Activated CD4-positive, CD25-positive, alpha-beta regulatory T cell (primary cell): Measurements from ENCODE around the gene FA2H.
"Not testable (repeated sequence)": the region's sequence is repeated elsewhere in the genome, so short reads cannot be mapped to it uniquely, and the experiment has no call there.

Experiments used
- DNase-seq, 4 experiments: peaks; one replicate each; lab custom pipeline; 2025; lab: John Stamatoyannopoulos, UW

The FA2H gene

DNA sequence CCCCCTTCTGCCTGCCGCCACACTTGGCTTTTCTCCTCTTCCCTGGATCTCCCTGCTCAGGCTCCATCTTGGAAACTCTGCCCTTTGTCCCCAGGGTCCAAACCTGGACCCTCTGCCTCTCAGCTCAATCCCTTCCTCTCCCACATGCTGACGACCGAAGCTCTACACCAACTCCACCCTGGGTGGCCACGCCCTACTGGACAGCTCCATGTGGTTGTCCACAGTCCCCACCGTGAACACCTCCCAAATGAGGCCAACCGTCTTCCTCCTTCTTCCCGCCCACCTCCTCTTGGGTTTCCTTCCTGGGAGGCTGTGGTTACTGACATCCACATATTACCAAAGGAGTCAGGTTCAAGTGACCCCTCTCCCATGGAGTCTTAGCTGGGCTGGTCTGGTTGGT, 51.4 kb downstream of the FA2H start:
- DNase-seq: no peak

DNA sequence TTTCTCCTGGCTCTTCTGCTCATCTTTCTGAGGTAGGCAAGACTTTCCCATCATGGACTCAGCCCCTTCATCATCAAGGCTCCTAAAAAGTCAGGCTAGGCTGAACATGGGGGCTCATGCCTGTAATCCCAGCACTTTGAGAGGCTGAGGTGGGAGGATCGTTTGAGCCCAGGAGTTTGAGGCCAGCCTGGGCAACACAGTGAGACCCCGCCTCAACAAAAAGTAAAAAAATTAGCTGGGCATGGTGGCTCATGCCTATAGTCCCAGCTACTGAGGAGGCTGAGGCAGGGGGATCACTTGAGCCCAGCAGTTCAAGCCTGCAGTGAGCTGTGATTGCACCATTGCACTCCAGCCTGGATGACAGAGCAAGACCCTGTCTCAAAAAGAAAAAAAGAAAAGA, 52.5 kb downstream of the FA2H start:
- DNase-seq: not testable (repeated sequence)

DNA sequence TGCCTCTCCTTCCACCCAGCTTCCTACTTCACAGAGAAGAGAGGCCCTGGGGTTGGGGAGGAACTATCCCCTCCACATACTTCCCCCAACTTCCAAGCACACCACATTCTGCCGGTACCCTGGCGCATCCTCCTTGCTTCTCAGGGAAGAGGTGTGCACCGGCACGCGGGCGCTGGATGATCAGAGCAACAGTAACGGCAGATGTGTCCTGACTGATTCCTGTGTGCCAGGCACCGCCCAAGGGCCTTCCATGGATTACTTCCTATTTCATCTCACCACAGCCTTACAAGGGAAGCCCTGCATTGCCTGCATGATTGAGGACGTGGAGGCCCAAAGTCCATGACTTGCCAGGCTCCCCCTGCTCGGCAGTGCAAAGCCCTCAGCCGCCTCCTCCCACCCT, 52.9 kb downstream of the FA2H start:
- DNase-seq: no peak

DNA sequence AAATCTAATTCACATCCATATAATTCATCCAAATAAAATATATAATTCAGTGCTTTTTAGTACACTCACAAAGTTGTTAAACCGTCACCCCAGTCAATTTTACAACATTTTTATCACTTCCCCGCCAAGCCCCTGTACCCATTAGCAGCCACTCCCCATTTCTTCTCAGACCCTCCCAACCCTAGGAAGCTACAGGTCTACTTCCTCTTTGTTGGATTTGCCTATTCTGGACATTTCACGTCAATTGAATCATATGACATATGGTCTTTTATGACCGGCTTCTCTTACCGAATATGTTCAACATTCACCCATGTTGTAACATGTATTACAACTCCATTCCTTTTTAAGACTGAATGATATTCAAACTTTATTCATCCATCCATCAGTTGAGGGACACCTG, 54.0 kb downstream of the FA2H start:
- no peak for DNase-seq

DNA sequence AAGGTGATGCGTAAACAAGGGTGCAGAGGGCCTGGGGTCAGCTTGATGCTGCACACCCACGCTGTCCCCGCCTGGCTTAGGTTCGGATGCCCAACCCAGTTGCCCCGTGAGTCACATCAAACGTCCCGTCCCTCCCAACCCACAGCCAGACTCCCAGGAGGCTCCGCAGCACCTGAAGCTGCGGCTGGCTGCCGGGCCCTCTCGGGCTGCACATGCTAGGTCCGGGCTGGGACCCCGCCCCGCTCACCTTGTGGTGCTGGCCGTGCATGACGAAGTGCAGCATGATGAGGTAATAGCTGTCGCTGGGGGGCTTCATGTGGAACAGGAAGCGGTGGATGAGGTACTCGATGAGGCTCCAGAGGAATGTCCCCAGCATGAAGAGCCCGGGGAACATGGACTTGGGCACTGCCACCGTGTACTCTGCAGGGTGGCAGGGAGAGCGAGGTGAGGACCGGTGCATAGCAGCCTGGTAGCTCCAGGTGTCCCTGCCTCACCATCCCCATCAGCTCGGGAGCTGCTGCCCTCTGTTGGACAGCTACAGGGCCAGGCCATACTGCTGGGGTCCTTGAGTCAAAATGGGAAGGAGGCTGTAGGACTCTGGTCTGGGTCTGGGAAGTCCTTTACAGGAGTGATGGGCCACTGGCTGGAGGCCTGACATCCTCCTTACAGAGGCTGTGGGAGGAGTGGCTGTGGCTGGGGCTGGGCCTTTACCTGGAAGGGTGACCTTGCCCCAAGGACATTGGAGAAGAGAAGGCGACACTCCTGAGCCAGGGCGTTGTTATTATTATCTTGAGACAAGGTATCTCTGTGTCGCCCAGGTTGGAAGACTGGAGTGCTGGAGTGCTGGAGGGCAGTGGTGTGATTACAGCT, 55.6 kb downstream of the FA2H start:
- DNase-seq: no peak

DNA sequence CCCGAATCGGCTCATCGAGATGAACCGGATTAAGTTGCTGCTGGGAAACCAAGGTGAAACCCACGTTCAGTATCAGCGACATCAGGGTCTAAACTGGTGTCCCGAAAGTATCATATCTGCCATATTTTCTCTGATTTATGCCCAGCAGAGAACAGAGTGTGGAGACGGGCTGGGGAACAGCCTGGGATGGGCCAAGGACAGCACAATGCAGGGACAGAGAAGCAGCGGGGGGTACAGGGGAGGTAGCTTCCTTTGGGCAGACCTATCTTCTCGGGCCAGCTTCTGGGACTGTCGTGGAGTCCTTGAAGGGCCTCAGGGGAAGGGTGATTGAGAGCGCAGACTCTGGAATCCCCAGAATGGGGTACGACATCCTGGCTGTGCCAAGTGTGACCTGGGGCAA, 56.5 kb downstream of the FA2H start:
- DNase-seq: no peak

DNA sequence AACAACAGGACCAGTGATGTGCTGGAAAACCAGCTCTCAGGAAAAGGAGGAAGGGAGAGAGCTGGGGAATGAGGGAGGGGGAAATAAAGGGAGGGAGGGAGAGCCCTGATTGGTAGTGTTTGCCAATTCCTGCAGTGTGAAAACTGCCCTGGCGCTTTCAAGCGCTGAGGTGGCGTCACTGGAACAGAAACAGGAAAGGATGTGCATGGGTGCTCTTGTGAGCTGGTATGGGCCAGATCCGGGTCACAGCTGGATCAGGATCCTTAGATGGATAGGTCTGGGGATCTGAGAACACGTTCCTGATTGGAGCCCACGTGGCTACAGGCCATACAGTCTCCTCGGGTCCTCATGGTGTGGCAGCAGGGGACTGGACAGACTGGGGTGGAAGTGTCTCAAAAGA, 57.3 kb downstream of the FA2H start:
- DNase-seq: no peak

DNA sequence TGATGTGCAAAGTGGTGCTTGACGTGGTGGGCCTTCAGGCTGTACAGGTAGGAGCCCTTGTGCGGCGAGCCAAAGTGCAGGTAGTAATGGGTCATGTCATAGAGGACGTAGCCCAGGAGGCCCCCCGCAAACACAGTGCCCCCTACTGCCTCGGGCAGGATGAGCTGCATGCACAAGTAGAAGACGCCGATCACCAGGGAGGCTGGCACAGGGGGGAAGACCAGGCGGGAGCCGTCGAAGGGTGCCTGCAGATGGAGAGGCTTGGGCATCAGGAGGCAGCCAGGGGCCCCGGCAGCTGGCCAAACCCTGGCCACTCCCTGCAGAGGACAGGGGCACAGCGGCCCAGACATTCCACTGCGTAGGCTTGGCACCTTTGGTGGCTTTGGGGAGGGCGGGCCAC, 58.3 kb downstream of the FA2H start:
- DNase-seq: no peak

DNA sequence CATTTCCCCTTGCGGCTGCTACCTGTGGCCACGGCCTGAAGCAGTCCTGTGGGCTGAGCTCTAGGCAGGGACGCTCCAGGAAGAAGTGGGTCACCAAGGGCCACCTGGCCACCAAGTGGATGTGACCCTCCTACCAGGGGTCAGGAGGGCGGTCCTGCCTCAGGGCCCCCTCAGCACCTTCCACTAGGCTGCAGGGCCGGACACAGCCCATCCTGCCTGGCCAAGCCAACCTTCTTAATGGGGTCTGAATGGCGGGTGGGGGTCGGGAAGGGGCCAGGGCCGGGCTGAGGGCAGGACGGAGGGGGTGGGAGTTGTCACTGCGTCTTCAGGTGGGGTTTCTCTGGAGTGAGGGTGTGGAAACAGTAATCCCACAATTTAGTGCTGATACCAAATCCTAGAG, 60.7 kb downstream of the FA2H start:
- DNase-seq: no peak

DNA sequence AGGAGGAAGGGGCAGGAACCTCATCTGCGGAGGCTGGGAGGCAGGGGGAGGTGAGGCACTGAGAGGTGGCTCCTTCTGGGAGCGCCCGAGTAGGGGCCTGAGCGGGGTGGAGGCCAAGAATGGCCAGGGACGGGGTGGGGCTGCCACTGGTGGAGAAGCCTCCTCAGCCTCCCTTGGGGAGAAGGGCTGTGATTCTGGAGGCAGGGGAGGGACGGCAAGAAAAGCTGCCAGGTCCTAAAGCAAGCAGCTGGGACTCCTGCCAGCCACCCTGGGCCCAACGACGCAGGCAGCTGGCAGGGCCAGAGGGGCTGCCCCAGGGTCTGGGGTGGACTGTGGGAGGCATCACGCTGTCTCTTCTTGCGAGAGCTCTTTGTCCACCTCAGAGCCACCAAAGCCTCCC, 61.3 kb downstream of the FA2H start:
- no peak for DNase-seq

DNA sequence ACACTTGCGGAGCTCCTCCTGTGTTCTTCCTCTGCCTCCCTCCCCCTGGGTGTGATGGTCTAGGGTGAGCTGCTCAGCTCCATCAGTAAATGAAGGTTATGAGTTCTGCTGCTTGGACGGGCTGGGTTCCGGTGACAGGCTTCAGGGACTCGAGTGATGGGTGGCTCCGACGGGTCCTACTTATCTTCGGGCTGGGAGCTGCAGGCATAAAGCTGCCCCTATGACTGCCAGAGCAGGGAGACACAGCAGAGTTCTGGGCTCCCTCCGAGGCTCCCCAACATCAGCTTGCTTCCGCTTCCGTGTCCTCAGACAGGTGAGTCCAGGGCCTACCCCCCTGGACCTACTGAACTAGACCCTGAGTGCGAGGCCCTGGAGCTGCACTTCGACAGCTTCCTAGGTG, 62.7 kb downstream of the FA2H start:
- no peak for DNase-seq

DNA sequence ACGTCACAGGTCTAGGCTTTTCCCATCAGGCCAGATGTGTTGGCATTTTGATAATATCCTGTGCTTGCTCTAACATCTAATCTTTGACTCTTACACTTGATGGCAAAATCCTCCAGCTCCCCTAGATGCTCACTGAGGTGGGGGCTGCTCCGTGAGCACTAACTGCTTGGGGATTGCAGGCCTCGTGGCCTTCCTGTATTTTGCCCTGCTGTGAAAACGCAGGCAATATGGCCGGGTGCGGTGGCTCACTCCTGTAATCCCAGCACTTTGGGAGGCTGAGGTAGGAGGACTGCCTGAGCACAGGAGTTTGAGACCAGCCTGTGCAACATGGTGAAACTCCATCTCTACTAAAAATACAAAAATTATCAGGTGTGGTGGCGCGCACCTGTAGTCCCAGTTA, 64.2 kb downstream of the FA2H start:
- no peak for DNase-seq

DNA sequence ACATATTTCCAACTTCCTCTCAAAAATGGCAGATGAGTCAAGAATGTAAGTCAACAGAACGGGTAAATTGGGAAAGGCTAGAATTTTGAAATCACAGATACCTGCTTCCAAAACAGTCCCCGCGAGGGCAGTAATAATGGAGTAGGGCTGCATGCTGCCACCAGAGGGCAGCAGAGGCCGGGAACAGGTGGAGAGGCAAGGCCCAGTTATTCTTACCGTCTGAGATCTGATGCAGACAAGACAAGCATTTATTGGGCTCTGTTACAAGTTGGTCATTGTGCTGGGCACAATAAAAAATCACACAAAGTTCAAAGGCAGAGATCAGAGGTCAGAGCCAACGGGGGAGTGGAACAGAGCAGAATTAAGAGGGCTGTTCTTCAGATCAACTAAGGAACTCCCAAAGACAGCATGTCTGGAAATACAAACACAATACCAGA, 65.2 kb downstream of the FA2H start:
- peak; percentile 66 to 71 (median 67) for DNase-seq

DNA sequence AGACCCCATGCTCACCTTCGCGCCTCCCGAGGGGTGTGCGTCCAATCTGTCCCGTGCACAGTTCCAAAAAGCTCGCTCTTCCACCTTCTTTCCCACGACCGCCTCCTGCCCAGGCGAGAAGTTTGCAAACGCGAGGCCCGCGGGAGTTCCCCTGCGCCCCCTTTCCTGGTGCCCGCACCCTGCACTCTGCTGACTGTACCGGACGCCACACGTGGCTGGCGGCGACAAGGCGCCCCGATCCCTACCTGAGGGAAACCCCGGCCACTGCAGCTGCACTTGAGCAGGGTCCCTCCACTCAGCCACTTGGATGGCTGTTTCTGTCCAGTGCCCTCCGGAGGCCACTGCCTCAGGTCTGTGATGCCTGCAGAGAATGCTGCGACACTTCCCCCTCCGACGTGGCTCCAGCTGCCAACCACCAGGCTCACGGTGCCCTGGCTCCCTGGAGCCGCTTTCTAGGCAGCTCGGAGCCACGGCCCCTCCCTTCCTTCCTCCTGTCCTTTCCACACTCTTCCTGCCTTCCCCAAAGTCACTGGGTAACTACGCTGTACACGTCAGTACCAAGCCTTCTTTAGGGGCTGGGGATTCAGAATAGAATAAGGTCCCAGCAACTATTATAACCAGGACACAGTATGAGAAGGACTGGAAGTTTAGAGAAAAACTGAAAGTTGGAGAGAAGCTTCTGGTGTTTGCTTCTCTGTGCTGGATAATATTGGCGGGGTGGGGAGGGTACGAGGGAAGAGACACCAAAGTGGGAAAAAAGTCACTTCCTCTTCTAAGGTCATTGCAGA, 74.0 kb downstream of the FA2H start, which contains the start of gene MLKL:
Gene MLKL, minus strand, starts transcription at position 425 of the 788 bp plus-strand sequence. CDS start 5,105 bp downstream, outside the sequence.
- peak; percentile 13 to 39 (median 26) for DNase-seq

DNA sequence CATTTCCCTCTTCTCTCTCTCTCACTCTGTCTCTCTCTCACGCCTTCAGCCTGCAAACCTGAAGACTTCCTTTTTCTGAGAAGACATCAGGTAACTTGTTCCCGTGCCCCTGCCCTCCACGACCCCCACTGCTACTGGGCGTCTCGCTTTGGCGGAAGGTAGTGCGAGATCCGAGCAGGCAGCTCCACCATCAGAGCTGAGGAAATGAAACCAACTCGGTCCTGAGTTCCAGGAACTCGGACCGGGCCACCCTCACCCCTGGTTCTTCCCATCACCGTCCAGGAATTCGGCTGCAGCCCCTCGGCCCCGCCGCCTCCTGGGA, 74.5 kb downstream of the FA2H start:
- no peak for DNase-seq

DNA sequence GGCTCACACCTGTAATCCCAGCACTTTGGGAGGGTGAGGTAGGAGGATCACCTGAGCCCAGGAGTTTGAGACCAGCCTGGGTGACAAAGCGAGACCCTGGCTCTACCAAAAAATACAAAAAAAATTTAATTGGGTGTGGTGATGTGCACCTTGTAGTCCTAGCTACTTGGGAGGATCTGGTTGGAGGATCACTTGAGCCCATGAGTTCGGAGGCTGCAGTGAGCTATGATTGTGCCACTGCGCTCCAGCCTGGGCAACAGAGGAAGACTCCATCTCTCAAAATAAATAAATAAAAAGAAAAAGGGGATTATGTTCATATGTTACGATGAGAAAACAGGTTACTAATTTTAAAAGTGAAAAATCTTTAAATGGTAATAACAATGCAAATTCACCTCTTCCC, 75.0 kb downstream of the FA2H start:
- no peak for DNase-seq

DNA sequence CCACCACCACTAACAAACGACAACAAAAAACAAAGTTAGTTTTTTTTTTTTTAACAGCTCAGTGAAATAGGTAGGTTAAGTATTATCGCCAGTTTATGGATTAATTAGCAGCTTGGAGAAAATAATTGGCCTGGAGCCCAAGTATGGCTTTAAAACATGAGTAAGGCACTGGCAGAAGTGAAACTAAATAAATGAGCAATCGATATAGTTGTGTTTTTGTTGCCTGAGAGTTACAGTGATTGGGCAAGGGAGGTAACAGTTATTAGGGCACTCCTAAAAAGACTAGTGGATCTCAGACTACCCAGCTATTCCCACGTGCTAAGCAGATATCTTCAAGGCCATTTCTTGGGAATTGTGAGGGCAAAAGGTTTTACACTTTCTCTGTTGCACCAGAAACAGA, 76.4 kb downstream of the FA2H start:
- no peak for DNase-seq

DNA sequence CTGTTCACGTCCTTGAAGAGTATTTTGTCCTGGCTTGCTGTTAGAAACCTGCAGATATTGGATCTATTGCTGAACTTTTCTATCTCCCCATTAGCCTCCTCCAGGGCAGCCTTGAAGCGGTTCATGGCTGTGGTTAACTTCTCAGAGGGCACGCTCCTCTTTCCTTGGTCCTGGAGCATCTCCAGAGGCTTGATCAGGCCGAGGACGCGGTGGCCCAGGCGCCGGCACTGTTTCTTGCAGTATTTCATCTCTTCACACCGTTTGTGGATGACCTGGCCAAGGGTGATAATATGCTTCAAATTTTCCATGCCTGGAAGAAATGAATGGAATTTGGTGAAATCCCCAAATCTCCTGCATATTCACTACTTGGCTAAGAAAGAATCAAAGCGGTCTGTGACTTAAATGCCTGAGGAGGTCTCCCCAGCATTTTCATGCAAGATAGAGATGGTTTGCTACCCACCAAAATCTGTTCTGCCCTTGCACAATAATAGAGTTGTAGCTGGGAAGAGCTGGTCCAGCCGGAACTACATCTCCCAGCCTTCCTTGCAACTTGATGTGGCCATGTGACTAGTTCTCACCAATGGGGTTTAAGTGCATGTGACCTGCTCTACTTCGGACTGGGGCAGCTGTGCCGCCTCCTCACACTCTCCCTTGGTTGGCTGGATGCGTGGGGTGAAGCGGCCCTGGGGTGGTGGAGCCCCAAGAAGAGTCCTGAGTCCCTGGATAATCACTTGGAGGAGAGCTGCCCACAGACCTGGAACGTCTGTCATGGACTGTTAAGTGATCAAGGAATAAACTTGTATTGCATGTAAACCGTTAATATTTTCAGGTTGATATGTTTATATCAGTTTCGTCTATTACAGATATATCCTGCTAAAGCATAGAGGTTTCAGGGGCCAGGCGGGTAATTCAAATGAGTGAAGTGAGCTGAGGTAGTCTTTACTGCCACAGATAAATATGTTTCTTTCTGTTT, 78.9 kb downstream of the FA2H start:
- DNase-seq: peak in 3 of 4 experiments; percentile 8 to 38 (median 10)

DNA sequence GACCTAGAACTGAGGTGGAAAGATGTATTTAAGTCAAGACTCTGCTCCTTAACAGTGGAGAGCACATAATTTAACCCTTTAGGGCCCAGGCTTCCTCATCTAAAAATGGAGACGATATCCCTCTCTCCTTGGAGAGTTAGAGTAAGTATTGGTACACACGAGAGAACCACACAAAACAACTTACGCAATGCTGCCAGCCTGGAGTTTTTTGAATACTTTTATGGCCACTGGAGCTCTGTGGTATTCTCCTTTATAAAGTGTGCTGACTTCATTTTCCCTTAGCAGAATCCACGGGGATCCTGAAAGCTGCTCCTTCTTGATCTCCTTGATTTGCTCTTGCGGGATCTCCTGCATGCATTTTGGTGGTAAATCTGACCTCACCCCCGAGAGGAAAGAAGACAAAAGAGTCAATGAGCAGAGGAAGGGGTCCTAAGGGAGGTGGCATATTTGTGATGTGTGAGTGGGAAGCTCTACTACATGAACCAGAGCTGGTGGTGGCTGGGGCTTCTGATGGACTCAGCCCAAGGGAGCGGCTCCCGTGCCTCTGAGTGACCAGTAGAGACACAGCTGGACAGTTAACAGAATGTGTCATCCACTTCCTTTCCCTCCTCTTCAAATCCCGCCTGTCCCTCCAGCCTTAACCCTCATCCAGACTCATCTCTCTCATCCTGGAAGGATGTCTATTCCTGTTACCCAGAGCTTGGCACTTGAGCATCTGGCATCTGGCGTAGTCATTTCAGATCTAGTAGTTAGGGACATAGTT, 83.3 kb downstream of the FA2H start:
- no peak for DNase-seq

DNA sequence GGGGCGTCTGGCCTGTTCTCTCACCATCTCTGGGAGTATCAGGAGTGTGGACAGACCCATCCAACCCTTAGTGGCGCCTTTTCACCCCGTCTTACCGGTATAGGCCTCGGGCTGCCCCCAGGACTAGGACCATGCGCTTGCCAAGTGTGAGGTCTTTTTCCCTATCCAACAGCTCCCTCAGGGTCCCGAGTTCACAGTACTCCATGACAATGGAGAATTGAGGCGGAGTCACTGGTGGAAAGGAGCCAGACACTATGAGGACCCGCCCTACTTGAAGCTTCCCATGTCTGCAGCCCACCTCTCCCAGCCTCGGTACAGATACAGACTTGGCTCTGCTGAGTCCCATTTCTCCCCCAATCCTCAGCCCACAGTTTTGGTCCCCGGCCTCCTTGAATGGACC, 92.1 kb downstream of the FA2H start:
- no peak for DNase-seq

DNA sequence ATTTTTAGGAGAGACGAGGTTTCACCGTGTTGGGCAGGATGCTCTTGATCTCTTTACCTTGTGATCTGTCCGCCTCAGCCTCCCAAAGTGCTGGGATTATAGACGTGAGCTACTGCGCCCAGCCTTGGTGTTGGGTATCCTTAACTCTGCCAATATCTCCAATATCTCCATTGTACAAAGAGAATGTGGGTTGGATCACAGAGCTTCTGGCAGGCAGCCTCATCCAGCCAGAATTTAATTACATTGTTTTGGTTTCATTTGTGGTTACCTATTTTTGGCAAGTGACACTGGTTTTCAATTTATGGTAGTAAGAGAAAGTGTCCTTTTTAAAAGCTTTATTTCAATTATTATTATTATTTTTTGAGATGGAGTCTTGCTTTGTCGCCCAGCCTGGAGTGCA, 93.9 kb downstream of the FA2H start:
- no peak for DNase-seq
